SU-DHL-6 (cell line): ENCODE measurements around the gene PIK3R1.

Experiments used
- H2AFZ ChIP-seq: fragments of 200-600 bp; sonication (generic); 2 replicates; pipeline ENCODE4 v1.6.1; 2014; ENCODE audit warnings: low read depth, mild to moderate bottlenecking, moderate library complexity, mixed read lengths, antibody characterized with exemption, low read length; ENCODE audit not compliant: severe bottlenecking
- H3F3A ChIP-seq: fragments of 200-600 bp; shearing (Covaris generic); 2 replicates; pipeline ENCODE4 v1.6.0; 2016; ENCODE audit warnings: antibody characterized with exemption, mild to moderate bottlenecking; ENCODE audit not compliant: insufficient read depth
- H3K27ac ChIP-seq: fragments of 200-600 bp; sonication (generic); 2 replicates; pipeline ENCODE4 v1.5.1; 2016; ENCODE audit warnings: low read depth, mild to moderate bottlenecking, low read length, moderate library complexity, mixed read lengths
- H3K27me3 ChIP-seq: fragments of 200-600 bp; sonication (generic), shearing (Covaris generic); 2 replicates; pipeline ENCODE4 v1.6.0; 2014; ENCODE audit warnings: mild to moderate bottlenecking, low read length
- H3K36me3 ChIP-seq: fragments of 200-600 bp; sonication (generic); 2 replicates; pipeline ENCODE4 v1.6.1; 2014; ENCODE audit warnings: mild to moderate bottlenecking, low read length, mixed read lengths
- H3K4me2 ChIP-seq: fragments of 300-600, 200-600 bp; shearing (Covaris generic), sonication (generic); 2 replicates; pipeline ENCODE4 v1.6.0; 2014; ENCODE audit warnings: low read length, low read depth, mild to moderate bottlenecking; ENCODE audit not compliant: poor library complexity, severe bottlenecking
- H3K4me3 ChIP-seq: fragments of 200-600 bp; sonication (generic); 2 replicates; pipeline ENCODE4 v1.5.1; 2014; ENCODE audit warnings: antibody characterized with exemption, low read length, mild to moderate bottlenecking, mixed read lengths; ENCODE audit not compliant: insufficient read depth, poor library complexity, severe bottlenecking
- H3K79me2 ChIP-seq: fragments of 200-600 bp; sonication (generic); 2 replicates; pipeline ENCODE4 v1.6.1; 2014; ENCODE audit warnings: mild to moderate bottlenecking, low read length, moderate library complexity; ENCODE audit not compliant: insufficient read depth
- H3K9ac ChIP-seq: fragments of 200-600 bp; sonication (generic); 2 replicates; pipeline ENCODE4 v1.7.0; 2014; ENCODE audit warnings: mild to moderate bottlenecking, low read length
- H3K9me2 ChIP-seq: fragments of 200-600 bp; sonication (generic); replicated peaks from 2 replicates; pipeline ENCODE4 v1.6.1; 2014; ENCODE audit warnings: low read length; ENCODE audit not compliant: insufficient read depth
- H3K9me3 ChIP-seq: fragments of 200-600 bp; sonication (generic); 2 replicates; pipeline ENCODE4 v1.6.1; 2014; ENCODE audit warnings: low read length, mixed read lengths; ENCODE audit not compliant: insufficient read depth
- H4K20me1 ChIP-seq: fragments of 200-600 bp; sonication (generic); 2 replicates; pipeline ENCODE4 v1.6.1; 2014; ENCODE audit warnings: low read depth, mild to moderate bottlenecking, antibody characterized with exemption, low read length, moderate library complexity, mixed read lengths
- EZH2phosphoT487 ChIP-seq: fragments of 200-600 bp; sonication (generic), shearing (Covaris generic); conservative IDR thresholded peaks from 2 replicates; pipeline ENCODE4 v1.6.1; 2018; ENCODE audit warnings: mild to moderate bottlenecking, antibody characterized with exemption, low read length, moderate library complexity, mixed read lengths
- TF ChIP-seq, protein P1 (sequence below): fragments of 200-600 bp; sonication (generic); IDR thresholded peaks from one replicate; pipeline ENCODE4 v1.5.1; 2017; ENCODE audit warnings: antibody characterized with exemption, mild to moderate bottlenecking, low read length, moderate library complexity; ENCODE audit not compliant: insufficient read depth, poor library complexity, severe bottlenecking

The PIK3R1 gene

DNA sequence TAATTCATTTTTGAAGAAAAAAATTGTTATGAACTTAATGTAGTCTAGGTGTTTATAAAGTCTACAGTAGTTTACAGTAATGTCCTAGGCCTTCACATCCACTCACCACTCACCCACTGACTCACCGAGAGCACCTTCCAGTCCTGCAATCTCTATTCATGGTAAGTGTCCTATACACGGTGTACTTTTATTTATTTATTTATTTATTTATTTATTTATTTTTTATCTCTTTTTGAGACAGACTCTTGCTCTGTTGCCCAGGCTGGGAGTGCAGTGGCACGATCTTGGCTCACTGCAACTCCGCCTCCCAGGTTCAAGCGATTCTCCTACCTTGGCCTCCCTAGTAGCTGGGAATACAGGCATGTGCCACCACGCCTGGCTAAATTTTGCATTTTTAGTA is 39.3 kb upstream of the PIK3R1 start:
- Histone ChIP-seq H3K27ac (no peak overlapping the region), H3K9me2 (no peaks in the 10 kb centered on the region), H3F3A (no peaks in the 10 kb centered on the region), H3K4me2 (no peak overlapping the region), H3K36me3 (no peaks in the 10 kb centered on the region), H3K9ac (no peak overlapping the region), H3K27me3 (no peaks in the 10 kb centered on the region), H3K4me3 (no peak overlapping the region), H2AFZ (no peak overlapping the region), H4K20me1 (no peaks in the 10 kb centered on the region), H3K79me2 (no peaks in the 10 kb centered on the region), H3K9me3 (no peaks in the 10 kb centered on the region)
- TF ChIP-seq, protein P1, sequence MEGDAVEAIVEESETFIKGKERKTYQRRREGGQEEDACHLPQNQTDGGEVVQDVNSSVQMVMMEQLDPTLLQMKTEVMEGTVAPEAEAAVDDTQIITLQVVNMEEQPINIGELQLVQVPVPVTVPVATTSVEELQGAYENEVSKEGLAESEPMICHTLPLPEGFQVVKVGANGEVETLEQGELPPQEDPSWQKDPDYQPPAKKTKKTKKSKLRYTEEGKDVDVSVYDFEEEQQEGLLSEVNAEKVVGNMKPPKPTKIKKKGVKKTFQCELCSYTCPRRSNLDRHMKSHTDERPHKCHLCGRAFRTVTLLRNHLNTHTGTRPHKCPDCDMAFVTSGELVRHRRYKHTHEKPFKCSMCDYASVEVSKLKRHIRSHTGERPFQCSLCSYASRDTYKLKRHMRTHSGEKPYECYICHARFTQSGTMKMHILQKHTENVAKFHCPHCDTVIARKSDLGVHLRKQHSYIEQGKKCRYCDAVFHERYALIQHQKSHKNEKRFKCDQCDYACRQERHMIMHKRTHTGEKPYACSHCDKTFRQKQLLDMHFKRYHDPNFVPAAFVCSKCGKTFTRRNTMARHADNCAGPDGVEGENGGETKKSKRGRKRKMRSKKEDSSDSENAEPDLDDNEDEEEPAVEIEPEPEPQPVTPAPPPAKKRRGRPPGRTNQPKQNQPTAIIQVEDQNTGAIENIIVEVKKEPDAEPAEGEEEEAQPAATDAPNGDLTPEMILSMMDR: no peak
- TF ChIP-seq EZH2phosphoT487: no peak

- Histone ChIP-seq H3K27me3 (no peaks in the 10 kb centered on the region), H3K79me2 (no peaks in the 10 kb centered on the region), H3F3A (no peaks in the 10 kb centered on the region), H2AFZ (no peak overlapping the region), H3K27ac (no peak overlapping the region), H3K4me3 (no peak overlapping the region), H3K9me3 (no peaks in the 10 kb centered on the region), H3K36me3 (no peaks in the 10 kb centered on the region), H3K9ac (no peak overlapping the region), H3K9me2 (no peaks in the 10 kb centered on the region), H3K4me2 (no peak overlapping the region), H4K20me1 (no peaks in the 10 kb centered on the region)
- no peak for TF ChIP-seq EZH2phosphoT487
- TF ChIP-seq, protein P1: no peak
These were observed 38.6 kb upstream of the PIK3R1 start for GRCh38 chr5:68176802-68177479.

DNA sequence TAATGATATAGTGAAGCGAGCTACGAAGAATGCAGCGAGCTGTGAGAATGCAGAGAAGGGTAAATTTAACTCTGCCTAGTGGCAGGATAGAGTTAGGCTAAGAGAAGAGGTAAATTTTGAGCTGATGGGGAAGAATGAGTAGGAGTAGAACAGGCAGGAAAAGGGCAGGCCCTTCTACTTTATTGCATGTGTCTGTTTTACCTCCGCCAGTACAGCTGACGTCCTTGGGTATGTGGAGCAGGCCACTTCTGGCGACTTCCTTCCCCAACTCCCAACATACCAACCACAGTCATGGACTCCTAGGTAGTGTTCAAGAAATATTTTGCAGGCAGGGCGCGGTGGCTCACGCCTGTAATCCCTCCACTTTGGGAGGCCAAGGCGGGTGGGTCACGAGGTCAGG is 37.9 kb upstream of the PIK3R1 start:
- Histone ChIP-seq H3K79me2 (no peaks in the 10 kb centered on the region), H3K4me2 (no peak overlapping the region), H3F3A (no peaks in the 10 kb centered on the region), H3K36me3 (no peaks in the 10 kb centered on the region), H4K20me1 (no peaks in the 10 kb centered on the region), H3K9me2 (no peaks in the 10 kb centered on the region), H3K4me3 (no peak overlapping the region), H2AFZ (no peak overlapping the region), H3K9ac (no peak overlapping the region), H3K9me3 (no peaks in the 10 kb centered on the region), H3K27me3 (no peaks in the 10 kb centered on the region), H3K27ac (no peak overlapping the region)
- no peak for TF ChIP-seq EZH2phosphoT487
- TF ChIP-seq, protein P1: no peak
